ENCODE measurements around the gene POLG.

The POLG gene

GRCh38 chr15:89330119-89330518 is 4.5 kb downstream of the POLG start:
- no peak overlapping the region for H3K27ac ChIP-seq (ENCODE audit: low read depth, low read length)
- no peaks in the 10 kb centered on the region for H3K27me3 ChIP-seq (ENCODE audit: insufficient read depth, low read length)
- H3K9ac ChIP-seq (ENCODE audit: low read depth, low read length): no peak overlapping the region
- no peak overlapping the region for H3K4me3 ChIP-seq (ENCODE audit: low read length)
- H3K9me3 ChIP-seq (ENCODE audit: insufficient read depth, low read depth, low read length): no peaks in the 10 kb centered on the region
- WGBS: 97% methylated on average over 6 of the region's 6 CpGs
- no peaks in the 10 kb centered on the region; the same call in 1 of the 2 replicates for H3K4me1 ChIP-seq (ENCODE audit: insufficient read depth, low read length)
- H3K36me3 ChIP-seq (ENCODE audit: insufficient read depth, low read length): peaks cover 80% of the 10 kb centered on the region

GRCh38 chr15:89329329-89330084 is 5.1 kb downstream of the POLG start:
- Histone ChIP-seq H3K27ac (ENCODE audit: low read depth, low read length) (no peak overlapping the region), H3K9ac (ENCODE audit: low read depth, low read length) (no peak overlapping the region)
- 96% methylated on average over 8 of the region's 8 CpGs for WGBS

GRCh38 chr15:89328398-89329254 is 6.0 kb downstream of the POLG start:
- H3K4me1 ChIP-seq (ENCODE audit: insufficient read depth, low read length): no peaks in the 10 kb centered on the region; the same call in 1 of the 2 replicates
- no peaks in the 10 kb centered on the region for H3K27me3 ChIP-seq (ENCODE audit: insufficient read depth, low read length)
- no peak overlapping the region for H3K9ac ChIP-seq (ENCODE audit: low read depth, low read length)
- H3K36me3 ChIP-seq (ENCODE audit: insufficient read depth, low read length): peaks cover 95% of the 10 kb centered on the region
- 97% methylated on average over 13 of the region's 13 CpGs for WGBS
- H3K4me3 ChIP-seq (ENCODE audit: low read length): no peak overlapping the region
- H3K9me3 ChIP-seq (ENCODE audit: insufficient read depth, low read depth, low read length): no peaks in the 10 kb centered on the region
- no peak overlapping the region for H3K27ac ChIP-seq (ENCODE audit: low read depth, low read length)

More at GRCh38 chr15:89329329-89330084, 5.1 kb downstream of the POLG start:
- Histone ChIP-seq H3K27me3 (ENCODE audit: insufficient read depth, low read length) (no peaks in the 10 kb centered on the region), H3K4me3 (ENCODE audit: low read length) (no peak overlapping the region), H3K4me1 (ENCODE audit: insufficient read depth, low read length) (no peaks in the 10 kb centered on the region; the same call in 1 of the 2 replicates), H3K36me3 (ENCODE audit: insufficient read depth, low read length) (peaks cover 86% of the 10 kb centered on the region), H3K9me3 (ENCODE audit: insufficient read depth, low read depth, low read length) (no peaks in the 10 kb centered on the region)

- no peaks in the 10 kb centered on the region; the same call in 1 of the 2 replicates for H3K4me1 ChIP-seq (ENCODE audit: insufficient read depth, low read length)
- no peak overlapping the region for H3K9ac ChIP-seq (ENCODE audit: low read depth, low read length)
- peaks cover 100% of the 10 kb centered on the region for H3K36me3 ChIP-seq (ENCODE audit: insufficient read depth, low read length)
- H3K27me3 ChIP-seq (ENCODE audit: insufficient read depth, low read length): no peaks in the 10 kb centered on the region
- H3K4me3 ChIP-seq (ENCODE audit: low read length): no peak overlapping the region
- H3K27ac ChIP-seq (ENCODE audit: low read depth, low read length): no peak overlapping the region
- no peaks in the 10 kb centered on the region for H3K9me3 ChIP-seq (ENCODE audit: insufficient read depth, low read depth, low read length)
- WGBS: 94% methylated on average over 6 of the region's 6 CpGs
Observed at GRCh38 chr15:89327113-89327512, 7.5 kb downstream of the POLG start.

DNA sequence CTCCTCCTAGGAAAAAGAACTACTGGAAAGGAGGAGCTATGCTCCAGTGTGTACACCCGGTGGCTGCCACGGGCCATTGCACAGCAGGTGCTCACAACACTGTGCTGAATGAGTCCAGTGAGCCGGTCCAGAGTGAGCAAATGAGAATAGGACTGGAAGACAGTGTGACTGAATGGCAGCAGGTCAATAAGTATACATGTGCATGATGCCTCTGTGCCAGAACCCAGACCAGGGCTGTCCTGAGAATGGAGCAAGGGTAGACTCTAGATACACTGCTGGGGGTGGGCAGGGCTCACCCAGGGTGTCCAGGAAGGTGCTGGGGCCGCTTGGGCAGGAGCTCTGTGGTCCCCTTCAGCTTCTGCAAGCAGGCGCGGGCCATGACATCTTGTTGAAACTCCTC is 8.3 kb downstream of the POLG start:
- no peaks in the 10 kb centered on the region for H3K4me1 ChIP-seq (ENCODE audit: insufficient read depth, low read length)
- H3K27ac ChIP-seq (ENCODE audit: low read depth, low read length): no peak overlapping the region
- H3K9ac ChIP-seq (ENCODE audit: low read depth, low read length): no peak overlapping the region
- 94% methylated on average over 6 of the region's 6 CpGs for WGBS
- H3K36me3 ChIP-seq (ENCODE audit: insufficient read depth, low read length): peaks cover 100% of the 10 kb centered on the region
- no peaks in the 10 kb centered on the region for H3K27me3 ChIP-seq (ENCODE audit: insufficient read depth, low read length)
- no peaks in the 10 kb centered on the region for H3K9me3 ChIP-seq (ENCODE audit: insufficient read depth, low read depth, low read length)
- H3K4me3 ChIP-seq (ENCODE audit: low read length): no peak overlapping the region

DNA sequence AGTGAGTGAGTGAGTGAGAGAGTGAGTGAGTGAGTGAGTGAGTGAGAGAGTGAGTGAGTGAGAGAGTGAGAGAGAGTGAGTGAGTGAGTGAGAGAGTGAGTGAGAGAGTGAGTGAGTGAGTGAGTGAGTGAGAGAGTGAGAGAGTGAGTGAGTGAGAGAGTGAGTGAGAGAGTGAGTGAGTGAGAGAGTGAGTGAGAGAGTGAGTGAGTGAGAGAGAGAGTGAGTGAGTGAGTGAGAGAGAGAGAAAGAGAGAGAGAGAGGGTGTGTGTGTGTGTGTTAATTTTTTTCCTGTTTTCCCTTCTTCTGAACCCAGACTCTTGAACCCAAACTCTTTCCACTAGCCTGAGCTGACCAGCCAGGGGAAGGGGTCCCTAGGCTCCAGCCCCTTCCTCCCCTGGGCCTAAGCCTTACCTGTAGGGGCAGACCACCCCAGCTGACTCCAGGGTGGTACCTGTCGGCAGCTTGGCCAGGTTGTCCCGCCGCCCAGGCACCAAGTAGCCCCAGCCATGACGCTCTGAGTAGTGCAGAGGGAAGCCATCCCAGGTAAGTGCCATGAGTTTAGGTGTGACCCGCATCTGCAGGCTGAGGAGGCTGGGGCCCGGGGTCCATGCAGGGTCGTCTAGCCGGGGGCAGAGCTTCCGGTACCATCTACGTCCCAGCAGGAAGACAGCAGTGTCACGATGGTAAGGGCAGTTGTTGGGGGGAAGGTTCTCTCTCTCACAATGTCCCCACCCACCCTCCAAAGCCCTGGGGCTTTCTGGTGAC is 9.4 kb downstream of the POLG start:
- Histone ChIP-seq H3K4me3 (ENCODE audit: low read length) (no peak overlapping the region), H3K27ac (ENCODE audit: low read depth, low read length) (no peak overlapping the region), H3K36me3 (ENCODE audit: insufficient read depth, low read length) (peaks cover 100% of the 10 kb centered on the region), H3K4me1 (ENCODE audit: insufficient read depth, low read length) (no peaks in the 10 kb centered on the region), H3K9ac (ENCODE audit: low read depth, low read length) (no peak overlapping the region), H3K27me3 (ENCODE audit: insufficient read depth, low read length) (no peaks in the 10 kb centered on the region), H3K9me3 (ENCODE audit: insufficient read depth, low read depth, low read length) (no peaks in the 10 kb centered on the region)
- 95% methylated on average over 10 of the region's 11 CpGs for WGBS

GRCh38 chr15:89323825-89324224 is 10.8 kb downstream of the POLG start:
- no peaks in the 10 kb centered on the region for H3K4me1 ChIP-seq (ENCODE audit: insufficient read depth, low read length)
- 96% methylated on average over 6 of the region's 6 CpGs for WGBS
- H3K27ac ChIP-seq (ENCODE audit: low read depth, low read length): no peak overlapping the region
- no peaks in the 10 kb centered on the region for H3K27me3 ChIP-seq (ENCODE audit: insufficient read depth, low read length)
- no peak overlapping the region for H3K9ac ChIP-seq (ENCODE audit: low read depth, low read length)
- H3K4me3 ChIP-seq (ENCODE audit: low read length): no peak overlapping the region
- H3K36me3 ChIP-seq (ENCODE audit: insufficient read depth, low read length): peaks cover 100% of the 10 kb centered on the region
- H3K9me3 ChIP-seq (ENCODE audit: insufficient read depth, low read depth, low read length): no peaks in the 10 kb centered on the region

GRCh38 chr15:89322822-89323221 is 11.8 kb downstream of the POLG start:
- Histone ChIP-seq H3K27me3 (ENCODE audit: insufficient read depth, low read length) (no peaks in the 10 kb centered on the region), H3K9ac (ENCODE audit: low read depth, low read length) (no peak overlapping the region), H3K4me3 (ENCODE audit: low read length) (no peak overlapping the region), H3K9me3 (ENCODE audit: insufficient read depth, low read depth, low read length) (no peaks in the 10 kb centered on the region), H3K4me1 (ENCODE audit: insufficient read depth, low read length) (no peaks in the 10 kb centered on the region), H3K36me3 (ENCODE audit: insufficient read depth, low read length) (peaks cover 100% of the 10 kb centered on the region), H3K27ac (ENCODE audit: low read depth, low read length) (no peak overlapping the region)
- WGBS: 97% methylated on average over 15 of the region's 15 CpGs

DNA sequence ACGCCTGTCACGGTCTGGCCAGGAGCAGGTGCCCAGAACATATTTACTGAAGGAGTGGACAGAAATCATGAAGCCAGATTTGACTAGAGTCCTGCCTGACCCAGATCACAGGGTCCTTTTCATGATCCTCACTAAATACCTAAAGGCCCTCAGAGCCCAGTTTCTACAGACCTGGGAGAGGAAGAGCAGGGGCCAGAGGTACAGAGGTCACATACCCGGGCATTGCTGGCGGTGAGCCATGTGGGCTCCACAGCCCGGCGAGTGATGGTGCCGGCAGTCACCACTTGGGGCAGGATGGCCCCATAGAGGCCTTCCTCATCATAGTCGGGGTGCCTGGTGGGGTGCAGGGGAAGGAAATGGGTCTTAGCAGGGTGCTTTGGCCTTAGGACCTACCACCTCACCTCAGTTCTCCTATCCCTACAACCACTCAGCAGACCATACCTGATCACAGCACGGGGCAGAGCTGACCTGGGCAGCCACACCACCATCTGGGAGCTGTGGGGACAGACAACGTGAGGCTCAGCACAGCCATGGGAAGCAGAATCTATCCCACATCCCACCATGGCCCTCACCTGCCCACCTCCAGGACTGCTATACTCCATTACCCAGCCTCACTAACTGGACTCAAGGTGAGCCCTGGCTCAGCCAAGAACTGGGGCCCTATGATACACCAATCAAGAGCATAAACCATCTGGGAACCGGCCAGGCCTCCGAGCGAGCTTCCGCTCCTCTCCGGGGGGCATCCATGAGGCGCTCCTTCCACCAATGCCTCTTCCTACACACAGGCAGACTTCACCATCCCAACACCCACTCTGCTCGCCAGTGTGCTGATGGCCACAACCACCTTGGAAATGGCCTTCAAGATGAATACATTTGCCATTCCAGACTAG is 12.9 kb downstream of the POLG start:
- no peaks in the 10 kb centered on the region for H3K27me3 ChIP-seq (ENCODE audit: insufficient read depth, low read length)
- no peak overlapping the region for H3K4me3 ChIP-seq (ENCODE audit: low read length)
- no peak overlapping the region for H3K27ac ChIP-seq (ENCODE audit: low read depth, low read length)
- no peaks in the 10 kb centered on the region for H3K4me1 ChIP-seq (ENCODE audit: insufficient read depth, low read length)
- 93% methylated on average over 17 of the region's 17 CpGs for WGBS
- no peaks in the 10 kb centered on the region for H3K9me3 ChIP-seq (ENCODE audit: insufficient read depth, low read depth, low read length)
- no peak overlapping the region for H3K9ac ChIP-seq (ENCODE audit: low read depth, low read length)
- H3K36me3 ChIP-seq (ENCODE audit: insufficient read depth, low read length): peaks cover 100% of the 10 kb centered on the region

DNA sequence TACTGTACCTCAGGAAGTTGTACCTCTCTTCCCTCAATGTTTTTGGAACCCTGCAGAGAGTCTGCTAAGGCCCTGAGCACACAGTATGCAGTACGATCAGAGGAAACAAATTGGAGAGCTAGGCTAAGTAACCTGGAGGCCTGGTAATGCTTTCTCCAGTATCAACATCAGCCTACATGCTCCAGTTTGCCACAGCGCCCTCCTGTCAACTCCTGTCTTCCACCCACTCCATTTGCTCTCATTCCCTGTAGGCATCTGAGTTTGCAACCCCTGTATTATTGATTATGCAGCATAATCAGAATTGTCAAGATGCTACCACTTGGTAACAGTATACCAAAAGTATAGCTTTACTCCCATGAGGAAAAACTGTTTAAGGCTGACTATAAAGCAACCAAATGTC is 14.4 kb downstream of the POLG start:
- Histone ChIP-seq H3K9ac (ENCODE audit: low read depth, low read length) (no peak overlapping the region), H3K36me3 (ENCODE audit: insufficient read depth, low read length) (peaks cover 100% of the 10 kb centered on the region), H3K4me1 (ENCODE audit: insufficient read depth, low read length) (no peaks in the 10 kb centered on the region), H3K27me3 (ENCODE audit: insufficient read depth, low read length) (no peaks in the 10 kb centered on the region), H3K4me3 (ENCODE audit: low read length) (no peak overlapping the region), H3K9me3 (ENCODE audit: insufficient read depth, low read depth, low read length) (no peaks in the 10 kb centered on the region), H3K27ac (ENCODE audit: low read depth, low read length) (no peak overlapping the region)
- WGBS: 91% methylated on average over 2 of the region's 2 CpGs
